Epithelial cell of proximal tubule (primary cell): Measurements from ENCODE around the gene ULBP3. TPM values are rescaled to one million over a fixed set of nuclear protein-coding genes. Genes with fewer than 3 reads are reported as not detected.

Experiments
- DNase-seq: peaks from one replicate; pipeline ENCODE4 v3.0.0-alpha.2; 2011; ENCODE audit warnings: low read depth
- H3K4me3 ChIP-seq: 2 replicates; pipeline ENCODE4 v1.5.1; 2011; ENCODE audit warnings: low read depth, mild to moderate bottlenecking, low read length
- total RNA-seq: library from RNA; depleted of rRNA; stranded (reverse); fragments of >200 nt; gene quantifications from 2 replicates; pipeline ENCODE4 v1.2.3, GENCODE V29; 2015
- TF ChIP-seq, protein P1 (sequence below): conservative IDR thresholded peaks from 2 replicates; pipeline ENCODE4 v1.5.1; 2012; ENCODE audit warnings: low read depth, mild to moderate bottlenecking, low read length

The ULBP3 gene
- total RNA-seq, result 8.2 and 16.6 TPM in 2 replicates

DNA sequence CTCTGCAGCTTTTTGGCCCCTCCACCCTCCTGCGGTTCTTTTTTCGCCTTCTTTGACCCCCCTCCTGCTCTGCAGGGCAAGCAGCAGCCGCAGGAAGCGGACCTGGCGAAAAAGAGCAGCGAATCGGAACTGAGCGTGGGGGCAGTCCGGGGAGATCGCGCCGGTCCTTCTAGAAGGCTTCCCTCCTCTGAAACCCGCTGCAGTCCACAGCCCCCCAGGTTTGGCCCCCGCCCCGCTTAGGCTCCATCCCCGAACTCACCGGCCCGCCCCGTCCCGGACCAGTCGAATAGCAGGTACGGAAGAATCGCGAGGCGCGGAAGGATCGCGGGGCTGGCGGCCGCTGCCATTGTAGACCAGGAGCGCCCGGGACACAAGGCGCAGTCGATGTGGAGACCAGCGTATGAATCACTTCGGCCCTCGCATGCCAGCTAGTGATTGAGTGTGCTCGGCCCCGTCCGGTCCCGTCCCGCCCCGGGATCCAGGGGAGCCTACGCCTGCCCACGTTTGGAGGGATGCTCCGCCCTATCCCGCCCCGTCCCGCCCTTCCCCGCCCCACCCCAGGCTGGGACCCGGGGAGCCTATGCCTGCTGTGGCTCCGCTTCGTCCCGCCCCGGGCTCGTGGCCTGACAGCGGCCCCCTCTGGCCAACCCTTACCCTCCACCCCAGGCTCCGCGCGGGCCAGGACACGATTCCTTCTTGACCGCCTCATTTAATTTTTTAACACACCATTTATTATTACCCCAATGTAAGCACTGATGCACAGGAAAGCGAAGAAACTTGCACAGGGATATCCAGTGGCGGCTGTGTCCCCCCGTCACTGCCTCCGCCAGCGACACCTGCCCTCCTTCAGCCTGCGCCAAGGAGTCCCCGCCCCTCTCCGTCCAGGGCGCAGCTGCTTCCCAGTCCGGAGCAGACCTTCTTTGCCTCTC lies at the start of gene ULBP3:
Gene ULBP3 (minus strand): TSS at position 402 of the 929 bp plus-strand sequence. CDS start 55 bp downstream, at position 347.
- TF ChIP-seq, protein P1, sequence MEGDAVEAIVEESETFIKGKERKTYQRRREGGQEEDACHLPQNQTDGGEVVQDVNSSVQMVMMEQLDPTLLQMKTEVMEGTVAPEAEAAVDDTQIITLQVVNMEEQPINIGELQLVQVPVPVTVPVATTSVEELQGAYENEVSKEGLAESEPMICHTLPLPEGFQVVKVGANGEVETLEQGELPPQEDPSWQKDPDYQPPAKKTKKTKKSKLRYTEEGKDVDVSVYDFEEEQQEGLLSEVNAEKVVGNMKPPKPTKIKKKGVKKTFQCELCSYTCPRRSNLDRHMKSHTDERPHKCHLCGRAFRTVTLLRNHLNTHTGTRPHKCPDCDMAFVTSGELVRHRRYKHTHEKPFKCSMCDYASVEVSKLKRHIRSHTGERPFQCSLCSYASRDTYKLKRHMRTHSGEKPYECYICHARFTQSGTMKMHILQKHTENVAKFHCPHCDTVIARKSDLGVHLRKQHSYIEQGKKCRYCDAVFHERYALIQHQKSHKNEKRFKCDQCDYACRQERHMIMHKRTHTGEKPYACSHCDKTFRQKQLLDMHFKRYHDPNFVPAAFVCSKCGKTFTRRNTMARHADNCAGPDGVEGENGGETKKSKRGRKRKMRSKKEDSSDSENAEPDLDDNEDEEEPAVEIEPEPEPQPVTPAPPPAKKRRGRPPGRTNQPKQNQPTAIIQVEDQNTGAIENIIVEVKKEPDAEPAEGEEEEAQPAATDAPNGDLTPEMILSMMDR, result peak; percentile 63
- peak within 1 kb of the TSS; percentile 76 for H3K4me3 ChIP-seq
- DNase-seq, result peak; percentile 63

DNA sequence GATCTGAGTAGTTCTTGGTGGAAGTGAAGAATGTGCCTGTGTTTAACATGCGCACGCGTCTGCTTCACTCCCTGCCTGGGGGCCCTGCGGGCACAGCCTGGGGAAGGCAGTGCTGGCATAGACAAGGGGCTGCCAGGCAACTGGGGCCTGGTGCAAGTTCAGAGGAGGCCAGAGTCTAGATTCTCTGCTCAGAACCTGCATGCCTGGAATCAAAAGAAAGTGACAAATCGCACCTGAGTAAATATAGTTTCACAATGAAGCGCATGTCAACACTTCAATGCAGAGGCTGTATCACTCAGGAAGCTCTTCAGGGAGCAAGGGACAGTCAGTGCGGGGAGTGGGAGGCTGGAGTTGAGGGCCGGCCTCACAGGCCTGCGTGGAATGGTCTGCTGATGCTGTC lies 49.7 kb upstream of the ULBP3 start:
- DNase-seq, result no peak
- TF ChIP-seq, protein P1, result no peak

DNA sequence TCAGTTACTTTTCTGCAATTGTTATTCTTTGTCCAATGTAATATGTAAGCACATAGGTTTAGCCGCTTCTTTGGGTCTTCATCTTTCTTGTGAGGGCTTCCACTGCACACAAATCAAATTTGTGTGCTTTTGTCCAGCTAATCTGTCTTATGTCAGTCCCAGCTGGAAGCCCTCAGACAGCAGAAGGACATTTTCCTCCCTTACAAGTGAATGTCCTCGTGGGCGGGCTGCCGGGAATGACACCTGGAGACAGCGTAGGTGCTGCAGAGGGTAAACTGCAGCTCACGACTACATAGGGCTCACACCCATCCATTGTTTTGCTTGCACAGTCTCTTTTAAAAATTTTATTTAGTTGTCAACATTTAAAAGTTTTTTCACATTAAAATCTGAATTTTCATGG lies 49.3 kb upstream of the ULBP3 start:
- no peak for DNase-seq
- TF ChIP-seq, protein P1, result no peak
- no peak overlapping the region for H3K4me3 ChIP-seq

More for the DNA sequence above, 49.7 kb upstream of the ULBP3 start:
- no peak overlapping the region for H3K4me3 ChIP-seq

DNA sequence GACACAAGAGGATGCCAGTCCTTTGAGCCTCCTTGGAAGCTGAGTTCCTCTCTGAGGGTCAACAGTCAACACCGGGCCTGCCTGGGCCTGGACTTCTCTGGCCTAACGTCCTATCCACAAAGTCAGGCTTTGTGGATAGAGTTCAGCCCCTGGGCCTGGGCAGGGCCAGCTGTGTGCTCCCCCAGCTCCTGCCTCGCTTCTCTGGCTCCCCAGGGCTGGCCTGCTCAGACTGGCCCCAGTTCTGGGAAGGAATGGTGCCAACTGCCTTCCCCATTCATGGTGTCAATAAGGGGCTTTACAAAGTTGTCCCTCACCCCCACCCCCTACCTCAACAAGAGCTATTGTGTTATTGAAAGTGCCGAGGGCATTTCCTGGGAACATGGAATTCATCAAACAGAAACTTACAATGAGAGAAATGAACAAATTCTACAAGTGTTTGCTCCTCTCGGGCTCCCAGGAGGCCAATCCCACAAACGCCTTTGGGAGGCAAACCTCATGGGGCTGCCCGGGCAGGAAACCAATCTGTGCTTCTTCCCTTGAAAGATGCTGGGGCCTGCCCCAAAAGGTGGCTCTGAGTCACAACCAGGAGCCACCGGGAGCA lies 47.4 kb upstream of the ULBP3 start:
- TF ChIP-seq, protein P1, result no peak
- H3K4me3 ChIP-seq, result no peak overlapping the region
- no peak for DNase-seq

DNA sequence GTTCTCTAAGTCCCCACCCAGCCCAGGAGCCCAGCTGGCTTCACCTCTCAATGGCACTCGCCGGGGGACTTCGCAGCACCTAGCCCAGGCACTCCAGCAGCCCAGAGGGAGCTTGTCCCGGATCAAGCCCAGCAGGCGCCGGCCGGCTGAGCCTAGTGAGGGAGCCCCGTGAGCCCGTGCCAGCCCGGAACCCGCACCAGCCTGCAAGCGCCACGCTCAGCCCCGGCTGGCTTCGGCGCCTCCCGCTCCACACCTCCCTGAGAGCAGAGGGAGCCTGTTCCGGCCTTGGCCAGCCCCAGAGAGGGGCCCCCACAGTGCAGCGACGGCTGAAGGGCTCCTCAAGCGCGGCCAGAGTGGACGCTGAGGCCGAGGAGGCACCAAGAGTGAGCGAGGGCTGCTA lies 46.8 kb upstream of the ULBP3 start:
- no peak for DNase-seq
- TF ChIP-seq, protein P1, result no peak
- no peak overlapping the region for H3K4me3 ChIP-seq

DNA sequence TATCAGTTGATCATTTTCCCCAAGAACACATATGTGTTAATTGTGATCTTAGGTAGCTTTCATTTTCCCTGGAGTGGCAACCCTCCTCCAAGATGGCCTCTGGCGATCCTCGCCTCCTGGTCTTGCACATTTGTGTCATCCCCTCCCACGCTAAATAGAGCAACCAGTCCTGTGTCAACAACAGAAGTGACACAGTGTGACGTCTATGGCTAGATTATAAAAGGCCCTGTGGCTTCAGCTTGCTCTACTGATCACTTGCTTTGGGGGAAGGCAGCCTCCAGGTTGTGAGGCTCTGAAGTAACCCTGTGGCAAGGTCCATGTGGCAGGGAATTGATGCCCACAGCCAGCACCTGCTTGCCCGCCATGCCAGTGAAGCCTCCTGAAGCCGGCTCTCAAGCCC lies 43.3 kb upstream of the ULBP3 start:
- no peak for DNase-seq
- no peak overlapping the region for H3K4me3 ChIP-seq
- TF ChIP-seq, protein P1, result no peak
